AG10803 (cell line): Measurements from ENCODE around the gene FEM1B.

Experiments
- DNase-seq: peaks from one replicate; pipeline ENCODE4 v3.0.0; 2010; ENCODE audit warnings: low read depth
- H3K4me3 ChIP-seq: 2 replicates; pipeline ENCODE4 v1.5.1; 2011; ENCODE audit warnings: mild to moderate bottlenecking, low read length, control low read depth
- CTCF ChIP-seq: conservative IDR thresholded peaks from 2 replicates; pipeline ENCODE4 v1.5.1; 2011; ENCODE audit warnings: mild to moderate bottlenecking, low read length, control low read depth, inconsistent platforms

FEM1B gene

GRCh38 chr15:68277603-68278344 is at the start of gene FEM1B:
Gene FEM1B, plus strand, starts transcription at chr15:68277745. Its CDS starts 673 bp downstream, at chr15:68278418.
- peak within 1 kb of the TSS; percentile 98 for H3K4me3 ChIP-seq
- no peak for TF ChIP-seq CTCF
- DNase-seq, result peak; percentile 93

- TF ChIP-seq CTCF, result no peak
- peak; percentile 12 for DNase-seq
- H3K4me3 ChIP-seq, result peak overlapping the region; percentile 79
Measured at GRCh38 chr15:68228143-68228970, 49.2 kb upstream of the FEM1B start.

- peak overlapping the region; percentile 79 for H3K4me3 ChIP-seq
- no peak for TF ChIP-seq CTCF
- DNase-seq, result no peak
Measured at GRCh38 chr15:68228971-68229385, 48.6 kb upstream of the FEM1B start.

- H3K4me3 ChIP-seq, result peak within 1 kb of the TSS; percentile 79
- DNase-seq, result peak; percentile 70
- no peak for TF ChIP-seq CTCF
Measured at GRCh38 chr15:68229386-68230156, 48.0 kb upstream of the FEM1B start, which contains the start of gene CLN6. Gene CLN6, minus strand, starts transcription at chr15:68229728. Its CDS starts 144 bp downstream, at chr15:68229584.

GRCh38 chr15:68230157-68231100 is 47.1 kb upstream of the FEM1B start:
- DNase-seq, result peak; percentile 15
- peak overlapping the region; percentile 73 for H3K4me3 ChIP-seq
- TF ChIP-seq CTCF, result no peak
